Panc1 (cell line): ENCODE measurements around the gene EFCAB9.

Experiments
- POLR2AphosphoS5 ChIP-seq: IDR thresholded peaks from 2 replicates; pipeline ENCODE4 v1.6.1; 2012; ENCODE audit warnings: mild to moderate bottlenecking, low read depth, low read length, moderate library complexity
- SIN3A ChIP-seq: IDR thresholded peaks from 2 replicates; pipeline ENCODE4 v1.6.1; 2012; ENCODE audit warnings: low read depth, mild to moderate bottlenecking, low read length, moderate library complexity, borderline replicate concordance; ENCODE audit not compliant: insufficient read depth
- TCF7L2 ChIP-seq: IDR thresholded peaks from 2 replicates; pipeline ENCODE4 v1.6.1; 2011; ENCODE audit warnings: mild to moderate bottlenecking, low read depth, low read length, inconsistent platforms
- TF ChIP-seq, protein P1 (sequence below): fragments of 450-650 bp; IDR thresholded peaks from 2 replicates; pipeline ENCODE4 v1.5.1; 2017; ENCODE audit warnings: mild to moderate bottlenecking
- TF ChIP-seq, protein P2 (sequence below), 2 experiments: IDR thresholded peaks; 2 replicates each; pipeline ENCODE4 v1.6.1; 2011 to 2012; ENCODE audit warnings: low read depth in 2 of 2, control low read depth in 1 of 2, low read length in 1 of 2, mild to moderate bottlenecking in 1 of 2, moderate library complexity in 1 of 2; ENCODE audit not compliant: insufficient read depth in 1 of 2

DNA sequence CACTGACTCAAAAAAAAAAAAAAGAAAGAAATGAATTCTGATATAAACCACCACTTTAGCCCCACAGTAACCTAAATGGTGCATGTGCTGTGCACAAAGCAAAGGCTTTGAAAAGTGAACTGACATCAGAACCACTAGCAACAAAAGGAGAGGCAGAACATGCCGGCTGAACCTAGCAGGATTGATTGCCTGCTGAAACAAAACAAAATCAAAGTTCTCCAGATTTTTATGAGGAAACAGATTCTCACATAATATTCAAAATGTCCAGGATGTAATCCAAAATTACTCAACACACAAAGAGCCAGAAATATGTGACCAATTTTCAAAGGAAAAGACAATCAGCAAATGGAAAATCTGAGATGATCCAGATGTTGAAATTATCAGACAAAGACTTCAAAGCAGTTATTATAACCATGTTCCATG is 51.7 kb downstream of the EFCAB9 start:
- TF ChIP-seq, protein P1, sequence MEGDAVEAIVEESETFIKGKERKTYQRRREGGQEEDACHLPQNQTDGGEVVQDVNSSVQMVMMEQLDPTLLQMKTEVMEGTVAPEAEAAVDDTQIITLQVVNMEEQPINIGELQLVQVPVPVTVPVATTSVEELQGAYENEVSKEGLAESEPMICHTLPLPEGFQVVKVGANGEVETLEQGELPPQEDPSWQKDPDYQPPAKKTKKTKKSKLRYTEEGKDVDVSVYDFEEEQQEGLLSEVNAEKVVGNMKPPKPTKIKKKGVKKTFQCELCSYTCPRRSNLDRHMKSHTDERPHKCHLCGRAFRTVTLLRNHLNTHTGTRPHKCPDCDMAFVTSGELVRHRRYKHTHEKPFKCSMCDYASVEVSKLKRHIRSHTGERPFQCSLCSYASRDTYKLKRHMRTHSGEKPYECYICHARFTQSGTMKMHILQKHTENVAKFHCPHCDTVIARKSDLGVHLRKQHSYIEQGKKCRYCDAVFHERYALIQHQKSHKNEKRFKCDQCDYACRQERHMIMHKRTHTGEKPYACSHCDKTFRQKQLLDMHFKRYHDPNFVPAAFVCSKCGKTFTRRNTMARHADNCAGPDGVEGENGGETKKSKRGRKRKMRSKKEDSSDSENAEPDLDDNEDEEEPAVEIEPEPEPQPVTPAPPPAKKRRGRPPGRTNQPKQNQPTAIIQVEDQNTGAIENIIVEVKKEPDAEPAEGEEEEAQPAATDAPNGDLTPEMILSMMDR, result no peak
- TF ChIP-seq, protein P2, sequence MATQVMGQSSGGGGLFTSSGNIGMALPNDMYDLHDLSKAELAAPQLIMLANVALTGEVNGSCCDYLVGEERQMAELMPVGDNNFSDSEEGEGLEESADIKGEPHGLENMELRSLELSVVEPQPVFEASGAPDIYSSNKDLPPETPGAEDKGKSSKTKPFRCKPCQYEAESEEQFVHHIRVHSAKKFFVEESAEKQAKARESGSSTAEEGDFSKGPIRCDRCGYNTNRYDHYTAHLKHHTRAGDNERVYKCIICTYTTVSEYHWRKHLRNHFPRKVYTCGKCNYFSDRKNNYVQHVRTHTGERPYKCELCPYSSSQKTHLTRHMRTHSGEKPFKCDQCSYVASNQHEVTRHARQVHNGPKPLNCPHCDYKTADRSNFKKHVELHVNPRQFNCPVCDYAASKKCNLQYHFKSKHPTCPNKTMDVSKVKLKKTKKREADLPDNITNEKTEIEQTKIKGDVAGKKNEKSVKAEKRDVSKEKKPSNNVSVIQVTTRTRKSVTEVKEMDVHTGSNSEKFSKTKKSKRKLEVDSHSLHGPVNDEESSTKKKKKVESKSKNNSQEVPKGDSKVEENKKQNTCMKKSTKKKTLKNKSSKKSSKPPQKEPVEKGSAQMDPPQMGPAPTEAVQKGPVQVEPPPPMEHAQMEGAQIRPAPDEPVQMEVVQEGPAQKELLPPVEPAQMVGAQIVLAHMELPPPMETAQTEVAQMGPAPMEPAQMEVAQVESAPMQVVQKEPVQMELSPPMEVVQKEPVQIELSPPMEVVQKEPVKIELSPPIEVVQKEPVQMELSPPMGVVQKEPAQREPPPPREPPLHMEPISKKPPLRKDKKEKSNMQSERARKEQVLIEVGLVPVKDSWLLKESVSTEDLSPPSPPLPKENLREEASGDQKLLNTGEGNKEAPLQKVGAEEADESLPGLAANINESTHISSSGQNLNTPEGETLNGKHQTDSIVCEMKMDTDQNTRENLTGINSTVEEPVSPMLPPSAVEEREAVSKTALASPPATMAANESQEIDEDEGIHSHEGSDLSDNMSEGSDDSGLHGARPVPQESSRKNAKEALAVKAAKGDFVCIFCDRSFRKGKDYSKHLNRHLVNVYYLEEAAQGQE (IDR thresholded peaks at IDR 0.05; ENCODE audit: insufficient read depth in 1 of 2, low read depth in 2 of 2, low read length in 1 of 2), result no peak
- TF ChIP-seq POLR2AphosphoS5 (no peak), TCF7L2 (no peak), SIN3A (no peak)
